G401 (cell line): Measurements from ENCODE around the gene EPHB3. TPM values are rescaled to one million over a fixed set of nuclear protein-coding genes. Genes with fewer than 3 reads are reported as not detected.

Experiments used
- DNase-seq: peaks from one replicate; pipeline ENCODE4 v3.0.0-alpha.2; 2015; ENCODE audit warnings: low spot score
- in situ Hi-C: cut with HindIII; loops from 2 replicates; pipeline ENCODE4 v1.10.0; 2016; ENCODE audit warnings: low sequenced_read_pairs, mixed read lengths
- total RNA-seq: library from RNA; depleted of rRNA; stranded (reverse); fragments of >200 nt; shearing (Covaris generic); gene quantifications from 2 replicates; pipeline ENCODE4 v1.2.3, GENCODE V29; 2014

Gene EPHB3
- total RNA-seq, 1 experiment from 2014 or later = 2.8 TPM

- DNase-seq = no peak
- in situ Hi-C loops = no loop called here
Observed at GRCh38 chr3:184574515-184575417, 13.2 kb downstream of the EPHB3 start.

DNA sequence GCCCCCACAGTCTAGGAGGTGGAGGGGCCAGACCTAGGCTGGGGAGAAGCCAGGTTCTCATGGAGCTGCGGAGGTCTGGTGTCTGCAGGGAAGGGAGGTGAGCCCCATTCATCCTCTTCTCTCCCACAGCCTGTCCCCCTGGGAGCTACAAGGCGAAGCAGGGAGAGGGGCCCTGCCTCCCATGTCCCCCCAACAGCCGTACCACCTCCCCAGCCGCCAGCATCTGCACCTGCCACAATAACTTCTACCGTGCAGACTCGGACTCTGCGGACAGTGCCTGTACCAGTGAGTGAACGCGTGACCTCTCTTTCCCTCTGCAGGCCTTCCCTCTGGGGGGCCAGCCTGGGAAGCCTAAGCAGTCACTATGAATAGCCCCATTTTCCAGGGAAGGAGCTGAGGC, 14.1 kb downstream of the EPHB3 start:
- no peak for DNase-seq
- in situ Hi-C loops = no loop called here

GRCh38 chr3:184576457-184577240, 15.1 kb downstream of the EPHB3 start:
- in situ Hi-C loops = no loop called here

DNA sequence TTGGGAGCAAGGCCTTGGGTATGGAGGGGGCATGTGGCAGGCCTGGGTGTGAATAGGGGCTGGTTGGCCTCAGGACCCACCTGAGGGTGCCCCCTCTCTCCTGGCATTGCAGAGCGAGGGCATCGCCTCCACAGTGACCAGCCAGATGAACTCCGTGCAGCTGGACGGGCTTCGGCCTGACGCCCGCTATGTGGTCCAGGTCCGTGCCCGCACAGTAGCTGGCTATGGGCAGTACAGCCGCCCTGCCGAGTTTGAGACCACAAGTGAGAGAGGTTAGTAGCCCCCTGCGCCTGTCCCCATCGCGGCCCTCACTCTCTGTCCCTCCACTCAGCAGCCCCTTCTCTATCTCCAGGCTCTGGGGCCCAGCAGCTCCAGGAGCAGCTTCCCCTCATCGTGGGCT, 16.0 kb downstream of the EPHB3 start:
- DNase-seq = no peak
- in situ Hi-C loops = no loop called here

More at GRCh38 chr3:184576457-184577240, 15.1 kb downstream of the EPHB3 start:
- DNase-seq = no peak

DNA sequence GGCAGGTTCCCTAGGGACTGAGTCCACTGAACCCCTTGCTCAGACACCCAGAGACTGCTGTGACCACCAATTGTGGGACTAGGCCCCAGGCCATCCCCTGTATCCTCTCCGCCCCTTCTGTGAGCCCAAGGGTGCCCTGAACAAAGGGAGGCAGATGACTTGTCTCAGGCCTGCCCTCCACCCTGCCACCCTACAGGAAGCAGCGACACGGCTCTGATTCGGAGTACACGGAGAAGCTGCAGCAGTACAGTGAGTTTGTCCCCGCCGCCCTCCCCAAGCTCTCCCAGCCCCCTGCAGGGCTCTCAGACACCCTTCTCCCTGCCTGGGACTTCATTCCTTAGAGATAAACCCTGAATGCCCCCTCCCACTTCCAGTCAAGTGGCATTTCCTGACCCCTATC, 16.6 kb downstream of the EPHB3 start:
- DNase-seq = no peak
- in situ Hi-C loops = no loop called here

GRCh38 chr3:184578822-184579221, 17.2 kb downstream of the EPHB3 start:
- in situ Hi-C loops = no loop called here
- no peak for DNase-seq

DNA sequence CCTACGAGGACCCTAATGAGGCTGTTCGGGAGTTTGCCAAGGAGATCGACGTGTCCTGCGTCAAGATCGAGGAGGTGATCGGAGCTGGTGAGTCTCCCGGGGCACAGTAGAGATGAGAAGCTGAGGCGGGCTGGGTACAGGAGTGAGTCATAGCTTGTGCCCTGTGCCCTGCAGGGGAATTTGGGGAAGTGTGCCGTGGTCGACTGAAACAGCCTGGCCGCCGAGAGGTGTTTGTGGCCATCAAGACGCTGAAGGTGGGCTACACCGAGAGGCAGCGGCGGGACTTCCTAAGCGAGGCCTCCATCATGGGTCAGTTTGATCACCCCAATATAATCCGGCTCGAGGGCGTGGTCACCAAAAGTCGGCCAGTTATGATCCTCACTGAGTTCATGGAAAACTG, 17.9 kb downstream of the EPHB3 start:
- in situ Hi-C loops = no loop called here
- DNase-seq = no peak

- no peak for DNase-seq
- in situ Hi-C loops = no loop called here
Observed at GRCh38 chr3:184580376-184580775, 18.8 kb downstream of the EPHB3 start.

GRCh38 chr3:184581331-184581855, 19.8 kb downstream of the EPHB3 start:
- DNase-seq = no peak
- in situ Hi-C loops = no loop called here

- in situ Hi-C loops = no loop called here
- no peak for DNase-seq
Observed at GRCh38 chr3:184582646-184583577, 21.3 kb downstream of the EPHB3 start.

DNA sequence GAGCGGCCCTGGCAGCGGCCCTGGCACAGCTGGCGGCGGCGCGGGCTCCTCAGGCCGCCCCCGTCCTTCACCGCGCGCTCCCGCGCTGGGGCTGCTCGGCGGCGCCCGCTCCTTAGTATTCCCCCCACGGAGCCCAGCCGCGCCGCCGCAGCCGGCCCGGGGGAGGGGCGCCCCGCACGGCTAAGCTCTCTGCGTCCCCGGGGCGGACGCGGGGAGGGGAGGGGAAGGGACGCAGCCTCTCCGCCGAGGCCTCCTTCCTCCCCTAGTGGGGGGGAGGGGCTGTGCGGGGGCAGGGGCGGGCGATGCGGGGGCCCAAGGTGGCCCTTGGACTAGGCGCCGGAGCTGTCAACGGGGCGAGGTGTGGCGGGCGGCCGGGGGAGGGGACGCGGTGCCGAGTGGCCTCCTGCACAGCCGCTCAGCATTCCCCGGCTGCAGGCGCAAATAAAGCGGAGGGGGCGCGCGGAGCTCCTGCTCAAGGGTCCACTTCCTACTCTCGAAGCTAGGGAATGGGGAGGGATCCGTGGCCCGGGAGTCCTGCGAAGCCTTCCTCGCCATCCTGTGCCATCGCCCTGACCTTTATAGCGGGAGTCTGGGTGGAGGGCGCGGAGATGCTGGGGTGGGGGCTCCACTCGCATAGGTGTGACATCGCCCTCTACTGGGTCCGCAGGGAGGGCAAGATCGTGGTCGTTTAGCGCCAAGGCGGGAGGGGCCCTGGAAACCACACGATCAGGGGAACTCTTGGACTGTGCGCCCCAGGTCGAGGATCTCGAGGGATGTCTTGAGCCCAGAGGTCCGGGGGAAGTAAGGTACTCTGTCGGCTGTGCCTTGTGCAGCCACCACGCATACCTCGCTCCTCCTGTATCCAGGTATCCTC, 22.2 kb downstream of the EPHB3 start:
- DNase-seq = no peak
- in situ Hi-C loops = no loop called here

GRCh38 chr3:184584464-184584891, 22.9 kb downstream of the EPHB3 start:
- no peak for DNase-seq
- in situ Hi-C loops = no loop called here

DNA sequence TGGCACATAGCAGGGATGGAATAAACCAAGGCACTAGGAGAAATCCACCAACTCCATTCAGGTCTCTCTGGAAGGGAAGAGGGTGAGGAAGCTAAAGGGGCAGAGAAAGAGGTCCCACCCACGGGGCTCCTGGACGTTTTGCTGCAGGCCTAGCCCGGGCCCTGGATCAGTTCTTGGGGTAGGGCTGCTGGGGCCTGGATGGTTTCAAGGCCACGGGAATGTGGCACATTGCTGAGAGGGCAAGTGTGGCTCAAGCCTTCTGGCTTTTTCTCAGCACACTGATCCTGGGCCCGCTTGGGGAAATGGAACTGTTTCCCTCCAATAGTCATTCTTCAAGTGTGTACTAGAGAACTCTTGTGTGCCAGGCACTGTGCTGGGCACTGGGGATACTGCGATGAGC, 24.0 kb downstream of the EPHB3 start:
- no peak for DNase-seq
- in situ Hi-C loops = no loop called here

- DNase-seq = no peak
- in situ Hi-C loops = no loop called here
Observed at GRCh38 chr3:184586851-184587250, 25.3 kb downstream of the EPHB3 start.

- in situ Hi-C loops = no loop called here
- no peak for DNase-seq
Observed at GRCh38 chr3:184588776-184589175, 27.2 kb downstream of the EPHB3 start.

- no peak for DNase-seq
- in situ Hi-C loops = no loop called here
Observed at GRCh38 chr3:184590795-184591194, 29.2 kb downstream of the EPHB3 start.

- peak; percentile 77 for DNase-seq
- in situ Hi-C loops = no loop called here
Observed at GRCh38 chr3:184591789-184592188, 30.2 kb downstream of the EPHB3 start.
